Fibroblast of skin of right biceps (primary cell): Measurements from ENCODE around the gene HMX1.

Experiments used
- DNase-seq: peaks from one replicate; pipeline ENCODE4 v3.0.0-alpha.2; 2013

The HMX1 gene

GRCh38 chr4:8867624-8868320 lies 3.9 kb downstream of the HMX1 start:
- no peak for DNase-seq

- DNase-seq, result no peak
These were observed 4.6 kb downstream of the HMX1 start for GRCh38 chr4:8866828-8867623.

GRCh38 chr4:8866421-8866820 lies 5.2 kb downstream of the HMX1 start:
- DNase-seq, result no peak

- DNase-seq, result no peak
These were observed 5.8 kb downstream of the HMX1 start for GRCh38 chr4:8865681-8866310.

- DNase-seq, result no peak
These were observed 6.5 kb downstream of the HMX1 start for GRCh38 chr4:8864912-8865680.

GRCh38 chr4:8863686-8864682 lies 7.7 kb downstream of the HMX1 start:
- DNase-seq, result no peak

GRCh38 chr4:8862800-8863685 lies 8.6 kb downstream of the HMX1 start:
- DNase-seq, result no peak

- DNase-seq, result no peak
These were observed 9.3 kb downstream of the HMX1 start for GRCh38 chr4:8862334-8862733.

GRCh38 chr4:8861576-8862295 lies 9.9 kb downstream of the HMX1 start:
- no peak for DNase-seq

GRCh38 chr4:8860892-8861575 lies 10.6 kb downstream of the HMX1 start:
- no peak for DNase-seq

GRCh38 chr4:8860096-8860891 lies 11.3 kb downstream of the HMX1 start:
- no peak for DNase-seq

GRCh38 chr4:8859550-8860095 lies 12.0 kb downstream of the HMX1 start:
- DNase-seq, result no peak

GRCh38 chr4:8858701-8859210 lies 12.9 kb downstream of the HMX1 start:
- no peak for DNase-seq

- DNase-seq, result no peak
These were observed 13.6 kb downstream of the HMX1 start for GRCh38 chr4:8857766-8858700.

GRCh38 chr4:8856835-8857621 lies 14.6 kb downstream of the HMX1 start:
- no peak for DNase-seq

GRCh38 chr4:8855818-8856245 lies 15.8 kb downstream of the HMX1 start:
- DNase-seq, result no peak
